Measurements from ENCODE around the gene GAS1.

DNA sequence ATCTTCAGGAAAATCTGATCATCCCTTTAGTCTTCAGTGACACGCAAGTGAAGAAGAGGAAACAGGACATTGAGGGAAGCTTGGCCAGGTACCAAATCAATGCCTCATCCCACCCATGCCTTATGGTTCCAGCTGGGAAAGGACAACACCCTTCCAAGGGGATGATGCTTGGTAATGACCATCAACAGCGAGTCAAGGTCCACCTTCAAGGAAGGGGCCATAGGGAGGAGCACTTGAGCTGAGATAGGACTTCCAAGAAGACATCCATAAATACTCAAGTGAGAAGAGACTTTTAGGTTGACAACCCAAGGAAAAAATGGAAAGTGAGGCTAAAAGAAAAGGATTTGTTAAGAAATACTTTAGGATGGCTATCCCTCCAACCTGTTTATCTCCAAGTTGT is 27.1 kb upstream of the GAS1 start:
- TF ChIP-seq, protein P1, sequence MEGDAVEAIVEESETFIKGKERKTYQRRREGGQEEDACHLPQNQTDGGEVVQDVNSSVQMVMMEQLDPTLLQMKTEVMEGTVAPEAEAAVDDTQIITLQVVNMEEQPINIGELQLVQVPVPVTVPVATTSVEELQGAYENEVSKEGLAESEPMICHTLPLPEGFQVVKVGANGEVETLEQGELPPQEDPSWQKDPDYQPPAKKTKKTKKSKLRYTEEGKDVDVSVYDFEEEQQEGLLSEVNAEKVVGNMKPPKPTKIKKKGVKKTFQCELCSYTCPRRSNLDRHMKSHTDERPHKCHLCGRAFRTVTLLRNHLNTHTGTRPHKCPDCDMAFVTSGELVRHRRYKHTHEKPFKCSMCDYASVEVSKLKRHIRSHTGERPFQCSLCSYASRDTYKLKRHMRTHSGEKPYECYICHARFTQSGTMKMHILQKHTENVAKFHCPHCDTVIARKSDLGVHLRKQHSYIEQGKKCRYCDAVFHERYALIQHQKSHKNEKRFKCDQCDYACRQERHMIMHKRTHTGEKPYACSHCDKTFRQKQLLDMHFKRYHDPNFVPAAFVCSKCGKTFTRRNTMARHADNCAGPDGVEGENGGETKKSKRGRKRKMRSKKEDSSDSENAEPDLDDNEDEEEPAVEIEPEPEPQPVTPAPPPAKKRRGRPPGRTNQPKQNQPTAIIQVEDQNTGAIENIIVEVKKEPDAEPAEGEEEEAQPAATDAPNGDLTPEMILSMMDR (IDR thresholded peaks at IDR 0.05): no peak
- TF ChIP-seq POLR2AphosphoS5 (IDR thresholded peaks at IDR 0.05) (no peak), EP300 (IDR thresholded peaks at IDR 0.05) (no peak), POLR2A (IDR thresholded peaks at IDR 0.05) (no peak)
